ENCODE results near the gene MOCOS. TPM values are rescaled to one million over a fixed set of nuclear protein-coding genes. Genes with fewer than 3 reads are reported as not detected.

MOCOS gene
- total RNA-seq, 1 donor from 2014 or later, result 5.0 TPM

DNA sequence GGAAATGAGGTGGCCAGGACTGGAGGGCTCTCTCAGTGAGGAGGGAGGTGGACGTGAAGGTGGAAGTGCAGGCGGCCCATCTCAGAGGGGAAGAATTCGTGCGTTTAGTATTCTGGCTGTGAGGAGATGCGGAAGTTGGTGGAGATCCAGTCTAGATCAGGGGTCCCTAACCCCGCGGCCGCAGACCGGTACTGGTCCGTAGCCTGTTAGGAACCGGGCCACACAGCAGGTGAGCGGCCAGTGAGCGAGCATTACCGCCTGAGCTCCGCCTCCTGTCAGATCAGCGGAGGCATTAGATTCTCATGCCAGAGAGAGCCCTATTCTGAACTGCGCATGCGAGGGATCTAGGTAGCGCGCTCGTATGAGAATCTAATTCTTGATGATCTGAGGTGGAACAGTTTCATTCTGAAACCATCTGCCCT lies 108.6 kb downstream of the MOCOS start:
- peaks cover 49% of the 10 kb centered on the region for H3K27me3 ChIP-seq
- TF ChIP-seq, protein P1, sequence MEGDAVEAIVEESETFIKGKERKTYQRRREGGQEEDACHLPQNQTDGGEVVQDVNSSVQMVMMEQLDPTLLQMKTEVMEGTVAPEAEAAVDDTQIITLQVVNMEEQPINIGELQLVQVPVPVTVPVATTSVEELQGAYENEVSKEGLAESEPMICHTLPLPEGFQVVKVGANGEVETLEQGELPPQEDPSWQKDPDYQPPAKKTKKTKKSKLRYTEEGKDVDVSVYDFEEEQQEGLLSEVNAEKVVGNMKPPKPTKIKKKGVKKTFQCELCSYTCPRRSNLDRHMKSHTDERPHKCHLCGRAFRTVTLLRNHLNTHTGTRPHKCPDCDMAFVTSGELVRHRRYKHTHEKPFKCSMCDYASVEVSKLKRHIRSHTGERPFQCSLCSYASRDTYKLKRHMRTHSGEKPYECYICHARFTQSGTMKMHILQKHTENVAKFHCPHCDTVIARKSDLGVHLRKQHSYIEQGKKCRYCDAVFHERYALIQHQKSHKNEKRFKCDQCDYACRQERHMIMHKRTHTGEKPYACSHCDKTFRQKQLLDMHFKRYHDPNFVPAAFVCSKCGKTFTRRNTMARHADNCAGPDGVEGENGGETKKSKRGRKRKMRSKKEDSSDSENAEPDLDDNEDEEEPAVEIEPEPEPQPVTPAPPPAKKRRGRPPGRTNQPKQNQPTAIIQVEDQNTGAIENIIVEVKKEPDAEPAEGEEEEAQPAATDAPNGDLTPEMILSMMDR (IDR thresholded peaks at IDR 0.05), result no peak
- H3K4me3 ChIP-seq, result no peak overlapping the region
- H3K9me3 ChIP-seq, result no peaks in the 10 kb centered on the region
- ATAC-seq (no peak), DNase-seq (no peak)
- no peak overlapping the region for H3K27ac ChIP-seq
- no peaks in the 10 kb centered on the region for H3K36me3 ChIP-seq
- peaks cover 17% of the 10 kb centered on the region for H3K4me1 ChIP-seq
- intact Hi-C loops (cut with DNase I), result loop anchor here (10.0 kb wide), 1 partner anchor 269 kb away; no protein-coding TSS in a partner anchor

GRCh38 chr18:36296650-36297416 lies 109.5 kb downstream of the MOCOS start:
- H3K36me3 ChIP-seq, result no peaks in the 10 kb centered on the region
- peak; percentile 70 for DNase-seq
- TF ChIP-seq, protein P1 (IDR thresholded peaks at IDR 0.05), result peak; percentile 35
- peak overlapping the region; percentile 54 for H3K4me3 ChIP-seq
- H3K27me3 ChIP-seq, result peaks cover 52% of the 10 kb centered on the region
- ATAC-seq, result peak; percentile 45
- H3K4me1 ChIP-seq, result peaks cover 17% of the 10 kb centered on the region
- H3K9me3 ChIP-seq, result no peaks in the 10 kb centered on the region
- intact Hi-C loops (cut with DNase I), result loop anchor here (10.0 kb wide), 1 partner anchor 268 kb away; no protein-coding TSS in a partner anchor
- H3K27ac ChIP-seq, result no peak overlapping the region

DNA sequence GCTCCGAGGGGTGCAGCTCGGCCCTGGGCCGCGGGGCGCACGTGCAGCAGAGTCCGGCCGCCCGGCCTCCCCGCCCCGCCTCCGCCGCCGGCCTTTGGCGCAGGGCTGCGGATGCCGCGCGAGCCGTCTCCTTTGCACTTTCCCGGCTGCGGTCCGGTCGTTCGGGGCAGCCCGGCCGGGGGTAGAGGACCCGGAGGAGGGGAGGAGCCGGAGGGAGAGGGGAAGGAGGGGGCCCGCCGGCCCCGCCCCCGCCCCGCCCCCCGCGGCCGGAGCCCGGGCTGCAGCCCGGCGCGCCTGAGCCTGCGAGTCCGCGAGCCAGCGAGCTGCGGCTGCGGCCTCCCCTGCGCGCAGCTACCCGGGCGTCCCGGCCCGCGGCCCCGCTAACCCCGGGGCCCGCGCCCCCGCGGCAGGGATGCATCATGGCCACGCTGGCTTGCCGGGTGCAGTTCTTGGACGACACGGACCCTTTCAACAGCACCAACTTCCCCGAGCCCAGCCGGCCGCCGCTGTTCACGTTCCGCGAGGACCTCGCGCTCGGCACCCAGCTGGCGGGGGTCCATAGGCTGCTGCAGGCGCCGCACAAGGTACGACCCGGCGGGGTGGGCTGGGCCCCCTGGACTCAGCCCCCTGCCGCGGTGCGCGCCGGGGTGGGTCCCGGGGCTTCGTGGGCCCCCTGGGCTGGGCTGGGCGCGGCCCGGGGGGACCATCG lies 110.3 kb downstream of the MOCOS start, which contains the start of gene FHOD3:
Gene FHOD3 (plus strand): TSS at position 297 of the 709 bp plus-strand sequence. CDS start 123 bp downstream, at position 420.
- H3K9me3 ChIP-seq, result no peaks in the 10 kb centered on the region
- TF ChIP-seq, protein P1 (IDR thresholded peaks at IDR 0.05), result no peak
- no peak within 1 kb of the TSS for H3K27ac ChIP-seq
- peak within 1 kb of the TSS; percentile 54 for H3K4me3 ChIP-seq
- ATAC-seq (peak; percentile 85), DNase-seq (peak; percentile 76)
- H3K27me3 ChIP-seq, result peaks cover 52% of the 10 kb centered on the region
- no peaks in the 10 kb centered on the region for H3K36me3 ChIP-seq
- H3K4me1 ChIP-seq, result peaks cover 17% of the 10 kb centered on the region
- intact Hi-C loops (cut with DNase I), result loop anchor here (10.0 kb wide), 1 partner anchor 267 kb away; no protein-coding TSS in a partner anchor

DNA sequence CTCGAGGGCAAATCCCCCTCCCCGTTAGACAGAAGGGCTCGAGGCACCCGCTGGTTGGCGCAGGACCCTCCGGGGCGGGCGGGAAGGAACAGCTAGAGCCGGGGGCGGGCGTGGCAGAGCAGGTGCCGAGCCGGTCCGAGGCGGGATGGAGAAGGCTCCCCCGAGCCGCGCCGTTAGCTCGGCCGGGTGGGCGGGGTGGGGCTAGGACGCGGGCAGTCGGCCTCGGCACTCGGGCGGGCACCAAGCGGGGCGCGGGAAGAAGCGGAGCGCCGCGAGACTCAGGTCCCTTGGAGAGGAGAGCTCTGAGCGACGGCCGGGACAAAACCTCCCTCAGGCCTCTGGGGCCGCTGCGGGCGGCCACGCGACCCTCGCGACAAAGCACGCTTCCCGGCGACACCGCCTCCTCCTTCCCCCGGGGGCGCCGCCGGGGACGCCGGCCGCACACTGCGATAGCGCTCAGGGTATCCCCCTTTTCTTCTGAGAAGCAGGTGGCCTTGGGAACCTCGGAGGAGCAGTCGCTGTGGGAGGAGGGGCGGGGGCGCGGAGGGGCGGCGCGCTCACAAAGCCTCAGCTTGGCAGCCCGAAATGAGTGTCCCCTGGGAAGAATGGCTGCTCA lies 110.9 kb downstream of the MOCOS start:
- Histone ChIP-seq H3K27ac (no peak overlapping the region), H3K9me3 (no peaks in the 10 kb centered on the region), H3K36me3 (no peaks in the 10 kb centered on the region), H3K27me3 (peaks cover 52% of the 10 kb centered on the region), H3K4me1 (peaks cover 17% of the 10 kb centered on the region), H3K4me3 (peak overlapping the region; percentile 54)
- ATAC-seq (peak; percentile 14), DNase-seq (no peak)
- intact Hi-C loops (cut with DNase I), result loop anchor here (10.0 kb wide), 1 partner anchor 267 kb away; no protein-coding TSS in a partner anchor
- TF ChIP-seq, protein P1 (IDR thresholded peaks at IDR 0.05), result no peak

DNA sequence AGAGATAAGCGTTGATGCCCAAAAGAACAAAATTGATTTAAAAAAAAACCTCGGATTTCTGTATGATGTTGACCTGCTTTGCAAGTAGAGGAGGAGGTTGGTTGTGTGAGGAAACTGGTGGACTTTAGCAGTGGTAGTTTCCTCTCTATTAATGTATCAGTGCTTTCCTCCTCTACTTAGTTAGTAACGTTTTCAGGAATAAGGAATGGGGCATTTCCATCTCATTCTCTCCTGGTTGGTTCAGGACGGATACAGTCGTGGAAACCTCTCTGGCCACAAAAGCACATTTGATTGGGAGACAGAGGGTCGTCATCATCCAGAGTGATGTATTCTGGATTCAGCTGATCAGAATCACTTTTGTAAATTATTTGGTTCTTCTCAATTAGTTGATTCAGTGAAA lies 111.7 kb downstream of the MOCOS start:
- intact Hi-C loops (cut with DNase I), result loop anchor here (10.0 kb wide), 1 partner anchor 266 kb away; no protein-coding TSS in a partner anchor
- no peak for DNase-seq
- TF ChIP-seq, protein P1 (IDR thresholded peaks at IDR 0.05), result no peak
- Histone ChIP-seq H3K27me3 (peaks cover 52% of the 10 kb centered on the region), H3K4me1 (peaks cover 17% of the 10 kb centered on the region), H3K27ac (no peak overlapping the region), H3K36me3 (no peaks in the 10 kb centered on the region), H3K9me3 (no peaks in the 10 kb centered on the region), H3K4me3 (no peak overlapping the region)
- no peak for ATAC-seq

Data from upper lobe of right lung (tissue), 1 donor.